Mucosa of rectum (tissue), 2 donors: Measurements from ENCODE around the gene TUBGCP3.

Source experiments
- H3K27ac ChIP-seq, 2 donors: one replicate each; pipeline ENCODE4 v1.7.0; 2013; ENCODE audit warnings: inconsistent platforms in 2 of 2, low read depth in 2 of 2, low read length in 2 of 2
- H3K27me3 ChIP-seq, 2 donors: one replicate each; pipeline ENCODE4 v1.7.0; 2013; ENCODE audit warnings: low read length in 2 of 2; ENCODE audit not compliant: control insufficient read depth in 2 of 2, insufficient read depth in 2 of 2
- H3K36me3 ChIP-seq, 2 donors: one replicate each; pipeline ENCODE4 v1.7.0; 2013; ENCODE audit warnings: low read length in 2 of 2; ENCODE audit not compliant: control insufficient read depth in 2 of 2, insufficient read depth in 2 of 2
- H3K4me1 ChIP-seq, 2 donors: one replicate each; pipeline ENCODE4 v1.7.0; 2013; ENCODE audit warnings: low read length in 2 of 2, mild to moderate bottlenecking in 1 of 2; ENCODE audit not compliant: control insufficient read depth in 2 of 2, insufficient read depth in 2 of 2
- H3K4me3 ChIP-seq, 2 donors: one replicate each; pipeline ENCODE4 v1.7.0; 2013; ENCODE audit warnings: low read length in 2 of 2
- H3K9ac ChIP-seq, 2 donors: one replicate each; pipeline ENCODE4 v1.7.0; 2013; ENCODE audit warnings: low read length in 2 of 2, low read depth in 1 of 2, mild to moderate bottlenecking in 1 of 2
- H3K9me3 ChIP-seq, 2 donors: one replicate each; pipeline ENCODE4 v1.7.0; 2013; ENCODE audit warnings: low read length in 2 of 2; ENCODE audit not compliant: control insufficient read depth in 2 of 2
- donor health status: healthy.
- donor health status: Normal muscosa, but diverticular disease.

TUBGCP3 gene

GRCh38 chr13:112455476-112456059 lies 132.4 kb downstream of the TUBGCP3 start:
- no peaks in the 10 kb centered on the region for H3K4me1 ChIP-seq
- no peak overlapping the region for H3K9ac ChIP-seq
- H3K4me3 ChIP-seq = no peak overlapping the region
- no peaks in the 10 kb centered on the region for H3K36me3 ChIP-seq
- no peak overlapping the region for H3K27ac ChIP-seq
- peaks cover 0 to 3% of the 10 kb centered on the region in 2 donors for H3K27me3 ChIP-seq
- no peaks in the 10 kb centered on the region for H3K9me3 ChIP-seq

- Histone ChIP-seq H3K4me3 (no peak overlapping the region), H3K27ac (no peak overlapping the region), H3K9me3 (no peaks in the 10 kb centered on the region), H3K36me3 (no peaks in the 10 kb centered on the region), H3K27me3 (peaks cover 0 to 3% of the 10 kb centered on the region in 2 donors), H3K4me1 (no peaks in the 10 kb centered on the region), H3K9ac (no peak overlapping the region)
Observed at GRCh38 chr13:112454648-112455334, 133.2 kb downstream of the TUBGCP3 start.

- Histone ChIP-seq H3K4me1 (no peaks in the 10 kb centered on the region), H3K27me3 (peaks cover 0 to 3% of the 10 kb centered on the region in 2 donors), H3K4me3 (no peak overlapping the region), H3K9ac (no peak overlapping the region), H3K27ac (no peak overlapping the region), H3K36me3 (no peaks in the 10 kb centered on the region), H3K9me3 (no peaks in the 10 kb centered on the region)
Observed at GRCh38 chr13:112453874-112454647, 133.9 kb downstream of the TUBGCP3 start.

- peaks cover 0 to 3% of the 10 kb centered on the region in 2 donors for H3K27me3 ChIP-seq
- no peaks in the 10 kb centered on the region for H3K4me1 ChIP-seq
Observed at GRCh38 chr13:112453207-112453829, 134.6 kb downstream of the TUBGCP3 start.

GRCh38 chr13:112452380-112453206 lies 135.4 kb downstream of the TUBGCP3 start:
- Histone ChIP-seq H3K4me1 (no peaks in the 10 kb centered on the region), H3K4me3 (no peak overlapping the region), H3K27me3 (peaks cover 0 to 3% of the 10 kb centered on the region in 2 donors), H3K36me3 (no peaks in the 10 kb centered on the region), H3K9ac (no peak overlapping the region), H3K9me3 (no peaks in the 10 kb centered on the region), H3K27ac (no peak overlapping the region)

More at GRCh38 chr13:112453207-112453829, 134.6 kb downstream of the TUBGCP3 start:
- Histone ChIP-seq H3K9me3 (no peaks in the 10 kb centered on the region), H3K9ac (no peak overlapping the region), H3K36me3 (no peaks in the 10 kb centered on the region), H3K27ac (no peak overlapping the region), H3K4me3 (no peak overlapping the region)

- peaks cover 0 to 5% of the 10 kb centered on the region in 2 donors for H3K27me3 ChIP-seq
- H3K4me1 ChIP-seq = no peaks in the 10 kb centered on the region
- no peak overlapping the region for H3K9ac ChIP-seq
- no peaks in the 10 kb centered on the region for H3K36me3 ChIP-seq
- no peak overlapping the region for H3K4me3 ChIP-seq
- no peak overlapping the region for H3K27ac ChIP-seq
- no peaks in the 10 kb centered on the region for H3K9me3 ChIP-seq
Observed at GRCh38 chr13:112451512-112452379, 136.2 kb downstream of the TUBGCP3 start.

- H3K27me3 ChIP-seq = peaks cover 0 to 2% of the 10 kb centered on the region in 2 donors
- H3K36me3 ChIP-seq = no peaks in the 10 kb centered on the region
- H3K4me1 ChIP-seq = no peaks in the 10 kb centered on the region
- H3K9ac ChIP-seq = no peak overlapping the region
- no peaks in the 10 kb centered on the region for H3K9me3 ChIP-seq
- H3K4me3 ChIP-seq = no peak overlapping the region
- H3K27ac ChIP-seq = no peak overlapping the region
Observed at GRCh38 chr13:112450904-112451240, 137.1 kb downstream of the TUBGCP3 start.

- Histone ChIP-seq H3K27ac (no peak overlapping the region), H3K4me1 (no peaks in the 10 kb centered on the region), H3K9me3 (no peaks in the 10 kb centered on the region), H3K4me3 (no peak overlapping the region), H3K9ac (no peak overlapping the region), H3K36me3 (no peaks in the 10 kb centered on the region), H3K27me3 (peaks cover 0 to 2% of the 10 kb centered on the region in 2 donors)
Observed at GRCh38 chr13:112450118-112450903, 137.6 kb downstream of the TUBGCP3 start.
